M059J (cell line): ENCODE measurements around the gene STKLD1. TPM values are rescaled to one million over a fixed set of nuclear protein-coding genes. Genes with fewer than 3 reads are reported as not detected.
A peak's percentile ranks its signal among the peaks of the same experiment; 100 is the strongest.
"Not testable (repeated sequence)": the region's sequence is repeated elsewhere in the genome, so short reads cannot be mapped to it uniquely, and the experiment has no call there.

ENCODE experiments used
- DNase-seq: peaks from one replicate; pipeline ENCODE4 v3.0.0-alpha.2; 2012; ENCODE audit warnings: low read depth
- total RNA-seq: library from RNA; depleted of rRNA; stranded (reverse); fragments of >200 nt; shearing (Covaris generic); gene quantifications from 2 replicates; pipeline ENCODE4 v1.2.3, GENCODE V29; 2014

STKLD1 gene
- total RNA-seq, 1 experiment from 2014 or later = not detected

GRCh38 chr9:133384736-133385321, 8.7 kb downstream of the STKLD1 start:
- no peak for DNase-seq

GRCh38 chr9:133385452-133385851, 9.3 kb downstream of the STKLD1 start:
- DNase-seq = no peak

GRCh38 chr9:133386338-133386737, 10.2 kb downstream of the STKLD1 start:
- DNase-seq = no peak

GRCh38 chr9:133387680-133388079, 11.5 kb downstream of the STKLD1 start:
- DNase-seq = peak; percentile 14

- DNase-seq = no peak
These were observed 12.9 kb downstream of the STKLD1 start for GRCh38 chr9:133389025-133389557.

GRCh38 chr9:133389562-133389961, 13.4 kb downstream of the STKLD1 start:
- no peak for DNase-seq

- DNase-seq = no peak
These were observed 14.5 kb downstream of the STKLD1 start for GRCh38 chr9:133390713-133391112.

- not testable (repeated sequence) for DNase-seq
These were observed 15.3 kb downstream of the STKLD1 start for GRCh38 chr9:133391449-133391848.

GRCh38 chr9:133392308-133392707, 16.1 kb downstream of the STKLD1 start:
- not testable (repeated sequence) for DNase-seq

GRCh38 chr9:133393399-133393798, 17.2 kb downstream of the STKLD1 start:
- no peak for DNase-seq

- no peak for DNase-seq
These were observed 18.6 kb downstream of the STKLD1 start for GRCh38 chr9:133394687-133395271.

GRCh38 chr9:133396952-133397351, 20.8 kb downstream of the STKLD1 start:
- peak; percentile 54 for DNase-seq

- DNase-seq = no peak
These were observed 21.2 kb downstream of the STKLD1 start for GRCh38 chr9:133397370-133397769.

GRCh38 chr9:133397895-133398294, 21.7 kb downstream of the STKLD1 start:
- DNase-seq = no peak

GRCh38 chr9:133400292-133400691, 24.1 kb downstream of the STKLD1 start:
- no peak for DNase-seq

GRCh38 chr9:133401588-133401987, 25.4 kb downstream of the STKLD1 start:
- no peak for DNase-seq

GRCh38 chr9:133402689-133403088, 26.5 kb downstream of the STKLD1 start:
- DNase-seq = no peak

- peak; percentile 22 for DNase-seq
These were observed 27.7 kb downstream of the STKLD1 start for GRCh38 chr9:133403766-133404453.

- no peak for DNase-seq
These were observed 28.4 kb downstream of the STKLD1 start for GRCh38 chr9:133404454-133405002.

GRCh38 chr9:133405508-133406438, 29.6 kb downstream of the STKLD1 start:
- DNase-seq = peak; percentile 28

- peak; percentile 32 for DNase-seq
These were observed 30.5 kb downstream of the STKLD1 start for GRCh38 chr9:133406480-133407307.
